ENCODE measurements around the gene TBX4. TPM values are rescaled to one million over a fixed set of nuclear protein-coding genes. Genes with fewer than 3 reads are reported as not detected.

Gene TBX4
- total and polyA plus RNA-seq, 9 of the 15 experiments (the other 6 are each of a cell fraction or from before 2014, with no cell fraction given): not detected

DNA sequence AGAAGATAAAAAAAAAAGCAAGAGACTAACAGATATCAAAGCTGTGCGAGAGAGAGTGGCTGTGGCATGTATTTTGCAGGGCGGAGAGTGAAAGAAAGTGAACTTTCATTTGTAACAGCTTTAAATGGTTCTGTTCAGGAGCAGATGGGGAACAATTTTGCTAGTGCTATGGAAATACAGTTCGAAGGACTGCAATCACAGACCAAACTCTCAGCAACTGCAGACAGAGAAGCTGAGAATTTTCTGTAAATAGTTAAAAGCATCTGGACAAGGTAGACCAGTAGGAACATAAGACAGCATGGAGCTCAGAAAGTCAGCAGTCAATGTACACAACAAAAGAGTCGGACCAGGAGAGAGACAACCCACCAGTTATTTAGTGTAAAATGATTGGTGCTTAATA, 62.3 kb downstream of the TBX4 start:
- Histone ChIP-seq H3K9ac (ENCODE audit: insufficient read depth in 1 of 2, low read depth in 2 of 2, low read length in 2 of 2) (no peak overlapping the region), H4K20me1 (replicated peaks; ENCODE audit: control insufficient read depth, insufficient read depth, low read length) (no peaks in the 10 kb centered on the region), H2AFZ (ENCODE audit: low read depth, low read length) (no peak overlapping the region), H3K4me1 (replicated peaks in 1 of 2; ENCODE audit: control insufficient read depth in 2 of 2, insufficient read depth in 2 of 2, low read length in 2 of 2) (no peaks in the 10 kb centered on the region), H3K27ac (ENCODE audit: extremely low read depth, low read depth, low read length) (no peak overlapping the region), H3K9me1 (ENCODE audit: control insufficient read depth, insufficient read depth, low read length) (no peaks in the 10 kb centered on the region), H3K4me2 (ENCODE audit: insufficient read depth, low read length) (no peak overlapping the region), H3K9me3 (replicated peaks; ENCODE audit: control insufficient read depth, insufficient read depth, low read depth, low read length) (no peaks in the 10 kb centered on the region), H3K4me3 (no peak overlapping the region), H3K79me2 (ENCODE audit: control insufficient read depth, insufficient read depth, low read length) (no peaks in the 10 kb centered on the region), H3K36me3 (ENCODE audit: control insufficient read depth, insufficient read depth, low read length) (no peaks in the 10 kb centered on the region), H3K27me3 (ENCODE audit: control insufficient read depth in 2 of 2, insufficient read depth in 2 of 2, low read length in 2 of 2) (peaks cover 0 to 10% of the 10 kb centered on the region in 2 experiments; a peak in 3 of 5 replicates)
- in situ Hi-C loops (cut with MboI) (no loop called here), intact Hi-C loops (cut with micrococcal nuclease) (no loop called here)
- FAIRE-seq (no peak), ATAC-seq (no peak), DNase-seq (ENCODE audit: extremely low read depth in 1 of 4, low spot score in 3 of 4) (no peak)
- BruUV-seq (replicated peaks): no TSS peak
- POLR2A ChIA-PET: interaction anchor here (0.6 kb wide), 1 partner anchor 9 kb away, joined by 3 read pairs; no protein-coding TSS in a partner anchor
- CTCF ChIA-PET (ENCODE audit: low intra/inter-chr PET ratio): no interaction called here
- TF ChIP-seq RHOXF2B (CRISPR knock-in tag; conservative IDR thresholded peaks at IDR 0.05): no peak
- TF ChIP-seq, protein P1, sequence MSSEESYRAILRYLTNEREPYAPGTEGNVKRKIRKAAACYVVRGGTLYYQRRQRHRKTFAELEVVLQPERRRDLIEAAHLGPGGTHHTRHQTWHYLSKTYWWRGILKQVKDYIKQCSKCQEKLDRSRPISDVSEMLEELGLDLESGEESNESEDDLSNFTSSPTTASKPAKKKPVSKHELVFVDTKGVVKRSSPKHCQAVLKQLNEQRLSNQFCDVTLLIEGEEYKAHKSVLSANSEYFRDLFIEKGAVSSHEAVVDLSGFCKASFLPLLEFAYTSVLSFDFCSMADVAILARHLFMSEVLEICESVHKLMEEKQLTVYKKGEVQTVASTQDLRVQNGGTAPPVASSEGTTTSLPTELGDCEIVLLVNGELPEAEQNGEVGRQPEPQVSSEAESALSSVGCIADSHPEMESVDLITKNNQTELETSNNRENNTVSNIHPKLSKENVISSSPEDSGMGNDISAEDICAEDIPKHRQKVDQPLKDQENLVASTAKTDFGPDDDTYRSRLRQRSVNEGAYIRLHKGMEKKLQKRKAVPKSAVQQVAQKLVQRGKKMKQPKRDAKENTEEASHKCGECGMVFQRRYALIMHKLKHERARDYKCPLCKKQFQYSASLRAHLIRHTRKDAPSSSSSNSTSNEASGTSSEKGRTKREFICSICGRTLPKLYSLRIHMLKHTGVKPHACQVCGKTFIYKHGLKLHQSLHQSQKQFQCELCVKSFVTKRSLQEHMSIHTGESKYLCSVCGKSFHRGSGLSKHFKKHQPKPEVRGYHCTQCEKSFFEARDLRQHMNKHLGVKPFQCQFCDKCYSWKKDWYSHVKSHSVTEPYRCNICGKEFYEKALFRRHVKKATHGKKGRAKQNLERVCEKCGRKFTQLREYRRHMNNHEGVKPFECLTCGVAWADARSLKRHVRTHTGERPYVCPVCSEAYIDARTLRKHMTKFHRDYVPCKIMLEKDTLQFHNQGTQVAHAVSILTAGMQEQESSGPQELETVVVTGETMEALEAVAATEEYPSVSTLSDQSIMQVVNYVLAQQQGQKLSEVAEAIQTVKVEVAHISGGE (CRISPR knock-in tag; IDR thresholded peaks at IDR 0.05): peak in 1 of 3 experiments; percentile 93; a peak in 2 of 6 replicates
- 0% methylated on average over 4 of the region's 4 CpGs for WGBS (ENCODE audit: insufficient coverage, low coverage, missing lambda C conversion rate)

All from K562 (cell line).